ENCODE results near the gene LTBP1. TPM values are rescaled to one million over a fixed set of nuclear protein-coding genes. Genes with fewer than 3 reads are reported as not detected.

Gene LTBP1, protein sequence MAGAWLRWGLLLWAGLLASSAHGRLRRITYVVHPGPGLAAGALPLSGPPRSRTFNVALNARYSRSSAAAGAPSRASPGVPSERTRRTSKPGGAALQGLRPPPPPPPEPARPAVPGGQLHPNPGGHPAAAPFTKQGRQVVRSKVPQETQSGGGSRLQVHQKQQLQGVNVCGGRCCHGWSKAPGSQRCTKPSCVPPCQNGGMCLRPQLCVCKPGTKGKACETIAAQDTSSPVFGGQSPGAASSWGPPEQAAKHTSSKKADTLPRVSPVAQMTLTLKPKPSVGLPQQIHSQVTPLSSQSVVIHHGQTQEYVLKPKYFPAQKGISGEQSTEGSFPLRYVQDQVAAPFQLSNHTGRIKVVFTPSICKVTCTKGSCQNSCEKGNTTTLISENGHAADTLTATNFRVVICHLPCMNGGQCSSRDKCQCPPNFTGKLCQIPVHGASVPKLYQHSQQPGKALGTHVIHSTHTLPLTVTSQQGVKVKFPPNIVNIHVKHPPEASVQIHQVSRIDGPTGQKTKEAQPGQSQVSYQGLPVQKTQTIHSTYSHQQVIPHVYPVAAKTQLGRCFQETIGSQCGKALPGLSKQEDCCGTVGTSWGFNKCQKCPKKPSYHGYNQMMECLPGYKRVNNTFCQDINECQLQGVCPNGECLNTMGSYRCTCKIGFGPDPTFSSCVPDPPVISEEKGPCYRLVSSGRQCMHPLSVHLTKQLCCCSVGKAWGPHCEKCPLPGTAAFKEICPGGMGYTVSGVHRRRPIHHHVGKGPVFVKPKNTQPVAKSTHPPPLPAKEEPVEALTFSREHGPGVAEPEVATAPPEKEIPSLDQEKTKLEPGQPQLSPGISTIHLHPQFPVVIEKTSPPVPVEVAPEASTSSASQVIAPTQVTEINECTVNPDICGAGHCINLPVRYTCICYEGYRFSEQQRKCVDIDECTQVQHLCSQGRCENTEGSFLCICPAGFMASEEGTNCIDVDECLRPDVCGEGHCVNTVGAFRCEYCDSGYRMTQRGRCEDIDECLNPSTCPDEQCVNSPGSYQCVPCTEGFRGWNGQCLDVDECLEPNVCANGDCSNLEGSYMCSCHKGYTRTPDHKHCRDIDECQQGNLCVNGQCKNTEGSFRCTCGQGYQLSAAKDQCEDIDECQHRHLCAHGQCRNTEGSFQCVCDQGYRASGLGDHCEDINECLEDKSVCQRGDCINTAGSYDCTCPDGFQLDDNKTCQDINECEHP (N-terminal part only)
- total RNA-seq, result under 1 TPM; 0.10 to 0.27 TPM

DNA sequence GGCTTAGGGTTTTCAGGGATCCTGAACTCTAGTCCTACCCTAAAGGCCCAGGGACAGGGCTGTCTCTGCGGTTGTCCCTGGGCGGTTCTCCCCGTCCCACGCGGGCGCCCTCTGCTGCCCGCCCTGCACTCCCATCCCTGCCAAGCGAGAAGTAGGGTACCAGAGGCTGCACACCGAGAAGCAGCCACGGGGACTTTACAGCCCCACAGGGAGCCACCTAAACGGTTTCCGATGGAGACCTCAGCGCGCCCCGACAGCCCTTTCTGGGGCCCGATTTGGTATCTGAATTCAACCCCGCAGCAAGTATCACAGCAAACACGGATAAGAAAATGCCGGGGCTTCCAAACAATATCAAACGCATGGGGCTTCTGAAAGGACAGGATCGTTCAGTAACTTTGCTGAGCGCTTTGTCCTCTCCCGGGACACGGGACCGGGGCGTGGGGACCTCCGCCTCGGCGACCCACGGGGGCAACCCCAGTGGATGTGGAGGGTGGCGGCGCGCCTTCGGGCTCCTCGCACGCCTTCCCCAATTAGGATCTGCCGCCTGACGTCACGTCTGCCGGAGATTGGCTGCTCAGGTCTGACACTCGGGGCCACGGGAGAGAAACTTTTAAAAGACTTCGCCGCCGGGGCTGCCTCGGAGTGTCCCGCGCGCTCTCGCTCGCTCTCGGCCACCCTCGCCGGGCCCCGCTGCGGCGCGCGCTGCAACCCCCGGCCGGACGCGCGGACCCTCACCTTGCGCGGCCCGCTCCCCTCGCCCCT, at the start of gene LTBP1:
Gene LTBP1, plus strand, starts transcription at position 640 of the 762 bp plus-strand sequence. CDS start 372 bp downstream, outside the sequence.
- peaks cover under 1% of the 10 kb centered on the region for H3K4me1 Mint-ChIP-seq (ENCODE audit: low read depth)
- CTCF ChIA-PET, result no interaction called here
- H3K27ac Mint-ChIP-seq, result no peak within 1 kb of the TSS
- no peaks in the 10 kb centered on the region for H3K9me3 Mint-ChIP-seq
- no peaks in the 10 kb centered on the region for H3K36me3 Mint-ChIP-seq
- peak; percentile 72 for DNase-seq
- H3K4me3 Mint-ChIP-seq, result peak within 1 kb of the TSS; percentile 74
- POLR2A ChIA-PET, result no interaction called here
- peaks cover 9% of the 10 kb centered on the region for H3K27me3 Mint-ChIP-seq
- intact Hi-C loops (cut with micrococcal nuclease), result loop anchor here (2.0 to 10.0 kb wide), 3 partner anchors 174 to 638 kb away; no protein-coding TSS in a partner anchor

DNA sequence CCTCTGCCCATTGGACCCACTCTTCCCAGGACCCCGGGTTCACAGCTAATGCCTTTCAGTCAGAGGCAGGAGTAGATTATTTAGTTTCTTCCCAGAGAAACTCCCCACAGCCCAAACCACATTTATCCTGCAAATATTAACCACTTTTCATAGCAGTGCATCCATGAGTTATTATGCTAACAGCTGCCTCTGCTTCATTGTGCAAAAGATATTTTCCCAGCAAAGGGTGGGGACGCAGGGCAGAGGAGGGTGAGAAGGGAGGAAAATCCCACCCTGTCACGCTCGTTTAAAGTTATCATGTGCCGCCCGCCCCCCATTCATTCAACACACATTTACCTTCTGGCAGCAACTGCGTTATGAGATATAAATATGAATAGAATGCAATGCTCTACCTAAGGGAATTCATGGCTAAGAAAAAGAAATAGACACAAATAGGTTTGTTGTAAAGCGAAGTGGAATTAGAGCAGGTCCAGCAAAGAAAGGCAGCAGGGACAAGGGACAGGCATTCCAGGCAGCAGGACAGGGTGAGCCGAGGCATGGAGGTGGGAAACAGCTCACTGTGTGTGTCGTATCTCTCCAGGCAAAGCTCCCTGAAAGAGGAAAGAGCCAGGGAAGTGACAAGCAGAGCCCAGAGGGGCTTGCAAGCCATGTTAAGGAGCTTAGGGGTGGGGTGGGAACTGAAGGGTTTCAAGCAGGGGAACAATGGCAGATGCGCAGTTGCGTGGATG, 46.3 kb upstream of the LTBP1 start:
- no peak for DNase-seq
- Mint-ChIP-seq H3K9me3 (peaks cover 5% of the 10 kb centered on the region), H3K36me3 (no peaks in the 10 kb centered on the region), H3K27me3 (peaks cover 18% of the 10 kb centered on the region), H3K4me1 (ENCODE audit: low read depth) (peaks cover 4% of the 10 kb centered on the region), H3K4me3 (no peak overlapping the region), H3K27ac (no peak overlapping the region)
- CTCF ChIA-PET, result no interaction called here
- POLR2A ChIA-PET, result no interaction called here
- intact Hi-C loops (cut with micrococcal nuclease), result no loop called here

DNA sequence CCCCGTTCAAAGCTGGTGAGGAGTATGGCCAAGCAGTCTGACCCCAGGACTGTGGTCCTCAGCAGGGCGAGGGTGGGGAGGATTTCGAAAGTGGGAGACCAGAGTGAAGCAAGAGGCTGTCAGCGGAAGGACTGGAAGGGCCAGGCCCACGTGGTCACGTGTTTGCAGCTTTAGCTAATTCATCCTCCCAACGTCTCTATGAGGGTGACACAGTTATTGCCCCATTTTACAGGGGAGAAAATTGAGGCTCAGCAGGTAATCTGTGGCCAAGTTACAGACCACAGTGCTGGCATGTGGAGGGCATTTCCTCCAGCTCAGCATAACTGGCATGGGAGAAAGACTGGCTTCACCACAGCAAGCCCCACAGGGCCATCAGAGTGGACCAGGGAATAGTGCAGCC, 45.4 kb upstream of the LTBP1 start:
- Mint-ChIP-seq H3K27ac (no peak overlapping the region), H3K36me3 (no peaks in the 10 kb centered on the region), H3K4me1 (ENCODE audit: low read depth) (no peaks in the 10 kb centered on the region), H3K9me3 (peaks cover 5% of the 10 kb centered on the region), H3K4me3 (no peak overlapping the region), H3K27me3 (peaks cover 19% of the 10 kb centered on the region)
- POLR2A ChIA-PET, result no interaction called here
- intact Hi-C loops (cut with micrococcal nuclease), result no loop called here
- no peak for DNase-seq
- CTCF ChIA-PET, result no interaction called here

DNA sequence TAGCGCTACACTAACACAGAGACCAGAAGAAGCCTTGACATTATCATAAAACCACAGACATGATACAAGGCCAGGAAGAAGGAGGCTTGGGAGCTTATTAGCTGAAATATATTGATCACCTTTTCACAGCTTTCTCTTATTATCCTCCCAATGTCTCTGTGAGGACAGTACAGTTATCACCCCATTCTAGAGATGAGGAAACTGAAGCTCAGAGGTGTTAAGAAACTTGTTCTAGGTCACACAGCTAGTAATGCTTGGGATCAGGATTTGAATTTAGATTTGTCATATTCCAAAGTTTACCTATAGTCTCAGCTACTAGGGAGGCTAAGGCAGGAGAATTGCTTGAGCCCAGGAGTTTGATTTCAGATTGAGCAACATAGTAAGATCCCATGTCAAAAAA, 44.6 kb upstream of the LTBP1 start:
- POLR2A ChIA-PET, result no interaction called here
- H3K4me1 Mint-ChIP-seq (ENCODE audit: low read depth), result no peaks in the 10 kb centered on the region
- peaks cover 2% of the 10 kb centered on the region for H3K9me3 Mint-ChIP-seq
- no peak overlapping the region for H3K4me3 Mint-ChIP-seq
- no peaks in the 10 kb centered on the region for H3K36me3 Mint-ChIP-seq
- H3K27ac Mint-ChIP-seq, result no peak overlapping the region
- no peak for DNase-seq
- CTCF ChIA-PET, result no interaction called here
- intact Hi-C loops (cut with micrococcal nuclease), result no loop called here
- H3K27me3 Mint-ChIP-seq, result peaks cover 19% of the 10 kb centered on the region

DNA sequence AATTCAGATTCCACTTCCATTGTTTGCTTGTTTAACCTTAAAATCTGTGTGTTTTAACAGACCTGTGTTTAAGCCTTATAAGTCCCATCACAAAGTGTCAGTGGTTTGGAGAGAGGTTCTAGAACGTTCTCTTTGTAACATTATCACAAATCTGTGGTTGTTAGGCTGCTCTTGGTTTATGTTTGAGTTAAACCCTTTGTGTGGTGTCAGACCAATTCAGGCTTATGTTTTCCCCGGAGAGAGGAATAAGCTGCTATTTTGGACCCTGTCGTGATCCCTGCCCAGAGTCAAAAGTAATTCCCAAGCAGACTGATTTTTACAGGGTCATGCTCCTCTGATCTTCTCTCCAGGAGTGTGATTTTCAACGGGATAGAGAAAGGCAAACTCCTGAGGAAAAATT, 43.8 kb upstream of the LTBP1 start:
- Mint-ChIP-seq H3K27ac (no peak overlapping the region), H3K36me3 (no peaks in the 10 kb centered on the region), H3K27me3 (peaks cover 19% of the 10 kb centered on the region), H3K4me3 (no peak overlapping the region), H3K9me3 (no peaks in the 10 kb centered on the region), H3K4me1 (ENCODE audit: low read depth) (no peaks in the 10 kb centered on the region)
- CTCF ChIA-PET, result no interaction called here
- intact Hi-C loops (cut with micrococcal nuclease), result no loop called here
- DNase-seq, result no peak
- POLR2A ChIA-PET, result no interaction called here

DNA sequence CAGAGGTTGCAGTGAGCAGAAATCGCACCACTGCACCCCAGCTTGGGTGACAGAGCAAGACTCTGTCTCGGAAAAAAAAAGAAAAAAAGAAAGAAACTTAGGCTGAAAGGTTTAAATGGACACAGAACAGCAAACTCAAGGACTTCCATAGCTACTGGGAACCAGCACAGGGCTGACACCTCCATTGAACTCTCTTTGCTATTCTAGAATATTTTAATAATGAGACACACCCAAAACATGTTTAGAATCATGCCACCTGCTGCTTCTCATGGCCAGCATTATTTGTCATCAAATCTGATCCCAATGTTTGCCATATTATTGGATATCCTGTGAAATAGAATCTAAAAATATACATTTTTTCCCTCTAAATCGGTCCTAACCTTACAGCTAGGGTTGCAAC, 42.7 kb upstream of the LTBP1 start:
- Mint-ChIP-seq H3K27me3 (peaks cover 15% of the 10 kb centered on the region), H3K36me3 (no peaks in the 10 kb centered on the region), H3K4me1 (ENCODE audit: low read depth) (no peaks in the 10 kb centered on the region), H3K4me3 (no peak overlapping the region), H3K27ac (no peak overlapping the region), H3K9me3 (no peaks in the 10 kb centered on the region)
- intact Hi-C loops (cut with micrococcal nuclease), result no loop called here
- DNase-seq, result no peak
- POLR2A ChIA-PET, result no interaction called here
- CTCF ChIA-PET, result no interaction called here

DNA sequence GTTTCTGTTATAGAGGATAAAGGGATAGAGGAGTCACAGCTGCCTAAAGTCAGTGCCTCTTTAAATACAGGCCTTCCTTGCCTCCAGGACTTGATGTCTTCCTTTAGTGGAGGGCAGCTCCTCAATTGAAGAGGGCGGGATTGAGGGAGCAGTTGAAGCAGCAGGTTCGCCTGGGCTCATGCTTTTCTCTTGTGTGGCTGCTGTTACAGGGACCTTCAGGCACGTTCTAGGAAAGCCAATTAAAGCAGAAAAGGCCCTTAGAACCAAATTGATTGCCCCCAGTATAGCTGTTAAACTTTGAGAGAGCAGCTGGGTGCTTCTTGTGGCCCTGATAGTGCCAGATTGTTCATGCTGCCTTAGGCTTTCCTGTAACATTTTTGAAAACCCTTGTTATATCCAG, 42.0 kb upstream of the LTBP1 start:
- intact Hi-C loops (cut with micrococcal nuclease), result no loop called here

DNA sequence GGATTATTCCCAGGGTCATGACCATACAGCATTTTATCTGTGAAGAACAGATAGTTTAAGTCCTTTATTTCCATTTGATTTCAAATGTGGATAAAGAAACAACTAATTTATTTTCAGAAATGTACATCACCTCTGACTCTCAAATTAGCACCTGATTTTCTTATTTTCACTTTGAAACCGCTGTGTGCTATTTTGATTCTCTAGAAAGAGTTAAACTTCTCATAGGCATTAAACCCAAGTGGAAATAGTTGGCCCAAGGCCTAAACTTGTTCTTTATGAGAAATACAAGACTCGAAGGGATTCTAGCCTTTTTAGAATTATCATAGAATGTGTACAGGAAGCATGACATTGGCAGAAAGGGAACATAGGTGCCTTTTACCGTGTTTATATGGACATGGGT, 41.5 kb upstream of the LTBP1 start:
- H3K27ac Mint-ChIP-seq, result no peak overlapping the region
- H3K4me1 Mint-ChIP-seq (ENCODE audit: low read depth), result no peaks in the 10 kb centered on the region
- POLR2A ChIA-PET, result no interaction called here
- H3K4me3 Mint-ChIP-seq, result no peak overlapping the region
- intact Hi-C loops (cut with micrococcal nuclease), result no loop called here
- H3K9me3 Mint-ChIP-seq, result no peaks in the 10 kb centered on the region
- H3K27me3 Mint-ChIP-seq, result peaks cover 12% of the 10 kb centered on the region
- H3K36me3 Mint-ChIP-seq, result no peaks in the 10 kb centered on the region
- CTCF ChIA-PET, result no interaction called here
- DNase-seq, result no peak

More for the DNA sequence above, 42.0 kb upstream of the LTBP1 start:
- Mint-ChIP-seq H3K27me3 (peaks cover 15% of the 10 kb centered on the region), H3K9me3 (no peaks in the 10 kb centered on the region), H3K36me3 (no peaks in the 10 kb centered on the region), H3K4me3 (no peak overlapping the region), H3K27ac (no peak overlapping the region), H3K4me1 (ENCODE audit: low read depth) (no peaks in the 10 kb centered on the region)
- ChIA-PET CTCF (no interaction called here), POLR2A (no interaction called here)
- DNase-seq, result no peak

DNA sequence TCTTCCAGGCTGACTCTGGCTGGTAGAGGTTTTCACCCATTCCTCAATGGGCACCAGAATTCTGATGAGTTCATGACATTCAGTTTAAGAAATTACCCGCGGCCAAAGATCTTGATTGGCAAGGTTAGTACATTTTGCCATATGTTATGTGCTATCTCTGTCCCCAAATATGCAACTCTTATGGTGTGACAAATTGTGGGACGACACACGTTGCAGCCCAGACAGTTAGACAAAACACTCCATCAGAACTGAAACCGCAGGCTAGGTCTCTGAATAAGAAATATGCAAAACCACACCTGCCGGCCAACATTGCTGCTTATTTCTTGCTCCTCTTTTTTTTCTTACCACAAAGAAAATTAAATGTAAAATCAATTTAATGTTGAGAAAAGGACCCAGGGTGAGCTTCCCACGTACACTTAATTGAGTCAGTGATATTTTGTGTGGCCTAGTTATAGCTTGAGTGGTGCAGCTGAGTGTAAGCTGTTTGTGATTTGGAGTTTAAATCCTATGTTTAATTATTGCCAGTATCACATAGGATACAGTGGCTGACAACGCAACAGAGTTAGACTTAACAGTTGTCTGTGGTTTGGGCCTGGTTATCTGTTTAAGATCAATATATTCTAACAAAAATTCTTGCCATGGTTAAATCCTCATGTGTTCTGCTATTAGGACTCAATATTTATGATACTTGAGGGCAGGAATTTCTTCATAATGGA, 35.7 kb upstream of the LTBP1 start:
- no peaks in the 10 kb centered on the region for H3K36me3 Mint-ChIP-seq
- intact Hi-C loops (cut with micrococcal nuclease), result no loop called here
- H3K9me3 Mint-ChIP-seq, result no peaks in the 10 kb centered on the region
- no peak overlapping the region for H3K27ac Mint-ChIP-seq
- H3K27me3 Mint-ChIP-seq, result peaks cover 4% of the 10 kb centered on the region
- no peak overlapping the region for H3K4me3 Mint-ChIP-seq
- no peaks in the 10 kb centered on the region for H3K4me1 Mint-ChIP-seq (ENCODE audit: low read depth)
- ChIA-PET CTCF (no interaction called here), POLR2A (no interaction called here)
- no peak for DNase-seq

DNA sequence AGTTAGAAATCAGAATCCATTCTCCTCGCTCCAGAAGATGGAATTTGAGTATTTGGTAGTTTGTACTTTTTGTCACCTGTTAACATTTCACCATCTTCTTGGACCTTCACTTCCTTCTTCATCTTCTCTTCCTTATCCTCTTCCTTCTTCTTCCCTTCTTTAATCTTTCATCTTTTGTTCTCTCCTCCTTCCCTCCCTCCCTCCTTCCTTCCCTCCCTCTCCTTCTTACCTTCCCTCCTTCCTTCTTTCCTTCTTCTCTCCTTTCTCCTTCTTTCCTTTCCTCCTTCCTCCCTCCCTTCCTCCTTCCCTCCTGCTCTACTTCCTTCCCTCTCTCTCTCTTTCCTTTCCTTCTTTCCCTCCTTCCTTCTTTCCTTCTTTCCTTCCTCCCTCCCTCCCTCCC, 31.1 kb upstream of the LTBP1 start:
- Mint-ChIP-seq H3K4me3 (no peak overlapping the region), H3K36me3 (no peaks in the 10 kb centered on the region), H3K9me3 (no peaks in the 10 kb centered on the region), H3K27me3 (peaks cover 3% of the 10 kb centered on the region), H3K4me1 (ENCODE audit: low read depth) (no peaks in the 10 kb centered on the region), H3K27ac (no peak overlapping the region)
- no peak for DNase-seq
- intact Hi-C loops (cut with micrococcal nuclease), result no loop called here
- ChIA-PET POLR2A (no interaction called here), CTCF (no interaction called here)

DNA sequence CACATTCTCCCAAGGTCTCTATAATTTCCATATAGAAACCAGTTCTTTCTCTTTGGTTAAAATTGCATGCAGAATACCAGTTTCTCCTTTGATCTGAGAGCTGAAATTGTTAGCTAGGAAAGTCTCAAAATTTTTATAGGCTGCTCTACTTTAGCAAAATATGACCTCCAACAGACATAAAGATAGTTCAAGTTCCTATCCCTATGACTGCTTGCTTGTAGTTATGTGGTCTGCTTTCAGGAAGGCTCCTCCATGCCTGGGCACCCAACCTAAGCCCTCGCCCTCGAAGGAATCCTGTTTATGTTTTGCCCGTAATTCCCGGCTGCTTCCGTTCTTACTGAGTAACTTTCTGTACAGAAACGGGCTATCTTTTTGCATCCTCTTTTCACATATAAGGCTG, 28.0 kb upstream of the LTBP1 start:
- H3K9me3 Mint-ChIP-seq, result no peaks in the 10 kb centered on the region
- intact Hi-C loops (cut with micrococcal nuclease), result no loop called here
- H3K27me3 Mint-ChIP-seq, result peaks cover 7% of the 10 kb centered on the region
- ChIA-PET POLR2A (no interaction called here), CTCF (no interaction called here)
- no peaks in the 10 kb centered on the region for H3K4me1 Mint-ChIP-seq (ENCODE audit: low read depth)
- no peak overlapping the region for H3K27ac Mint-ChIP-seq
- DNase-seq, result no peak
- H3K4me3 Mint-ChIP-seq, result no peak overlapping the region
- no peaks in the 10 kb centered on the region for H3K36me3 Mint-ChIP-seq
